Fibroblast of peridontal ligament (primary cell): ENCODE results near the gene PIF1.

Experiments used
- DNase-seq: peaks from one replicate; pipeline ENCODE4 v3.0.0-alpha.2; 2010; ENCODE audit errors: extremely low read depth

PIF1 gene

GRCh38 chr15:64774629-64775493 lies 50.6 kb downstream of the PIF1 start:
- no peak for DNase-seq

GRCh38 chr15:64774037-64774628 lies 51.3 kb downstream of the PIF1 start:
- no peak for DNase-seq

GRCh38 chr15:64773606-64774005 lies 51.8 kb downstream of the PIF1 start:
- no peak for DNase-seq

- DNase-seq, result no peak
Measured at GRCh38 chr15:64772964-64773363, 52.5 kb downstream of the PIF1 start.

- DNase-seq, result no peak
Measured at GRCh38 chr15:64772488-64772887, 53.0 kb downstream of the PIF1 start.

GRCh38 chr15:64770626-64771025 lies 54.8 kb downstream of the PIF1 start:
- no peak for DNase-seq

GRCh38 chr15:64767203-64767602 lies 58.2 kb downstream of the PIF1 start:
- DNase-seq, result no peak

GRCh38 chr15:64766058-64766457 lies 59.4 kb downstream of the PIF1 start:
- DNase-seq, result no peak
